Measurements from ENCODE around the gene ATP6AP1.

Gene ATP6AP1

DNA sequence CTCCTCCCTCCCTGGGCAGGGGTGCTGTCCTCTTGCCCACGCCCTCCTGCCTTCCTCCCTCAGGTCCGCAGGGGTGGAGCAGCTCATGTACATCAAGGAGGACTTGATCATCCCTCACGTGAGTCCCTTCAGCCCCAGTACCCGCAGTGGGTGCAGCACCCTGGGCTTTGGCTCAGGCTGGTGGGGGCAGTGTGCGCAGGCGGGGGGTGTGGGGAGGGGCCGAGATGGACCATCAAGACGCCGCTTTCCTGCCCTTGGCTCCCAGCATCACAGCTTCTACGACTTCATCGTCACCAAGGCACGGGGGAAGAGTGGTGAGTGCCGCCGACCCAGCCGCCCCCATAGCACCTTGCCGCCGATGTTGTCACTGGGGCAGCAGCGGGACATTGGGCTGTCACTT is 21.1 kb downstream of the ATP6AP1 start:
- no peak for DNase-seq (ENCODE audit: low read depth)

- no peak for DNase-seq (ENCODE audit: low read depth)
Measured at GRCh38 chrX:154450312-154450711, 21.8 kb downstream of the ATP6AP1 start.

- DNase-seq (ENCODE audit: low read depth): no peak
Measured at GRCh38 chrX:154452823-154453222, 24.3 kb downstream of the ATP6AP1 start.

DNA sequence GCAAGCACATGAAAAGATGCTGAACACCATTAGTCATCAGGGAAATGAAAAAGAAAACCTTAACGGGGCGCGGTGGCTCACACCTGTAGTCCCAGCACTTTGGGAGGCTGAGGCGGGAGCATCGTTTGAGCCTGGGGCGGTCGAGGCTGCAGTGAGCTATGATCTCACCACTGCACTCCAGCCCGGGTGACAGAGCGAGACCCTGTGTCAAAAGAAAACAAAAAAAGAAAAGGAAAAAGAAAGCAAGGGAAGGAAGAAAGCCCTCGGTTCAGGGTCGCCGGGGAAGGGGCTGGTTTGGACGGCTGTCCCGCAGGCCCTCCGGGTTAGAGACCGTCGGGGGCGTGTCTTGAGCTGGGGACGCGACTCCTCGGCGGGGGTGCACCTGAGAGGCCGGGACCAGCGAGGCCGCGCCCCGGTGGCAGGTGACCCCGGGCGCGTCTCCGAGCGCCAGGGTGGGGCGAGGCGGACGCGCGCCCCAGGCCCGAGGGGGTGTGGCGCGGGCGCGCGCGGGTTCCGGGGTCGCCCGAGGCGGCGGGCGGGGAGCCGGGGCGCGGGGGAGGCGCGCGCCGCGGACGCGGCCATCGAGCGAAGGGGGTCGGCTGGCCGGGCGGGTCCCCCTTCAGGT is 29.1 kb downstream of the ATP6AP1 start:
- no peak for DNase-seq (ENCODE audit: low read depth)

DNA sequence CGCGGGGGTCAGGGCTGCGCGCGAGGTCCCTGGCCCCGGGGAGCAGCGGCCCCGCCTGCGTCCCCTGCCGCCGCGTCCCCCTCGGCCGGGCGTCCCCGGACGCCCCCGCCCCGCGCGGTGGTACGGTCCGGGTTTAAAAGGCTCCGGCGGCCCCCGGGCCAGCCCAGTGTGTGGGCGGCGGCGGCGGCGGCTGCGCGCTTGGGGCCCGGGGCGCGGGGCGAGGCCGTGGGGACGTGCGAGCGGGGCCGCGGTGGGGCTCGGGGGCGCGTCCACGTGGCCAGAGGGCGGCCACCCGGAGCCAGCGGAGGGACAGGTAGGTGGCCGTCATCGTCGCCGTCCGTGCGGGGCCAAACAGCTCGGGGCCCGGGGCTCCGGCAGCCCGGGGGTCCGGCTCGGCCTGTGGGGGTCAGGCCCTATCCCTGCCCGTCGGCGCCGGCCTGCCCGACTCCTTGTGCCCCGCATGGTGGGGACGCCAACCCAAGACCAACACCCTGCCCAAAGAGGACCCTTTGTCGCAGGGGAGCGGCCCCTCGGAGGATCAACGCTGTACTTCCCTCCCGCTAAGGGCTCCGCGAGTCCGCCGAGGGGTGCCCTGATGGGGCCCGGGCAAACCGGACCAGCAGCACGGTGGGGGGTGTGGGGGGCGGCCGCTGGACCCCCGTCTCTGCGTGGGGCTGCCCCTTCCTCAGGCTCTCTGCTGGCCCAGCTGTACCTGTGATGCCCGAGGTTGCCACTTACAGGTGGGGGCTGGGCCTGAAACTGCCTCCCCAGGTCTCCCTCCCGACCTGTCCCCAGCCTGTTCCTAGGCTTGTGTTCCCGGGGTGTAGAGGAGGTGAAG is 29.9 kb downstream of the ATP6AP1 start, which contains the start of gene PLXNA3:
TSS of gene PLXNA3 (plus strand) at position 166 of the 838 bp plus-strand sequence. CDS start 1,903 bp downstream, outside the sequence.
- DNase-seq (ENCODE audit: low read depth): no peak

DNA sequence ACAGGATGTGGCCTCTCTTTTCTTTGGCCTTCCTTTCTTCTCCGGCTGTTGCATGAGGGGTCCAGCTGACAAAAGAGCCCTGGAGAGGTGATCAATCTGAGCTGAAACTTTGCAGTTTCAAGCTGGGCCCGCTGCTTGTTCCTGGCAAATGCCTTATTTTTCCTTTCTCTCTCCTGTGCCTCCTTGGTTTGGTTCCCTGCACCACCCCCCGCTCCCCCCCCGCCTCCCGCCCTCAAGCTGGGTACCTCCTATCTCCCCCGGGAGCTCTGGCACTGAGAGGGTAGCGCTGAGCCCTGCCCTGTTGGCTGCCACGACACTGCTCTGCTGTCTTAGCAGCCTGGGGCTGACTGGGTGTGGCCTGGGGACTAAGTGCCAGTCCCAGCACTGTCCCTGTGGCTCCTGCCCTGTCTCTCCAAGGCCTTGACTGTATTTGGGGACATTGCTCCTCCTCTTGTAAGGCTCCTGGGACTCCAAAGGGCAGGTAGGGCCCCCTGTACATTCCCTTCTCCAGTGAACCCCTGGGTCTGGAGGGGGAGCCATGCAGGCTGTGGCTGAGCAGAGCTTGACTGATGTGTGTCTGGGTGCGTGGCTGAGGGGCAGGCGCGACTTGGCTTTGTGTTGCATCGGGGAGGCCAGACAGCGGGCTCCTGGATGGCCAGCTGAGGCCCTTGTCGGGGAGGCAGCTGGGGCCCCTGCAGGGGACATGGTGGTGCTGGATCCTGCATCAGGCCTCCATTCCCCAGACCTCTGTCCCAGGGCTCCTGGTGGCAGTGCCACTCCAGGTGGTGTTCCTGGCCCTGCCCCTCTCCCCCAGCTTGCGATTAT is 30.7 kb downstream of the ATP6AP1 start:
- DNase-seq (ENCODE audit: low read depth): no peak

GRCh38 chrX:154459832-154460231 is 31.4 kb downstream of the ATP6AP1 start:
- no peak for DNase-seq (ENCODE audit: low read depth)

DNA sequence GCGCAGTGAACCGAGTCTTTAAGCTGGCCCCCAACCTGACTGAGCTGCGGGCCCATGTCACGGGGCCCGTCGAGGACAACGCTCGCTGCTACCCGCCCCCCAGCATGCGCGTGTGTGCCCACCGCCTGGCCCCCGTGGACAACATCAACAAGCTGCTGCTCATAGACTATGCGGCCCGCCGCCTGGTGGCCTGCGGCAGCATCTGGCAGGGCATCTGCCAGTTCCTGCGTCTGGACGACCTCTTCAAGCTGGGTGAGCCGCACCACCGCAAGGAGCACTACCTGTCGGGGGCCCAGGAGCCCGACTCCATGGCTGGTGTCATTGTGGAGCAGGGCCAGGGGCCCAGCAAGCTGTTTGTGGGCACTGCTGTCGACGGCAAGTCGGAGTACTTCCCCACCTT is 31.8 kb downstream of the ATP6AP1 start:
- no peak for DNase-seq (ENCODE audit: low read depth)

DNA sequence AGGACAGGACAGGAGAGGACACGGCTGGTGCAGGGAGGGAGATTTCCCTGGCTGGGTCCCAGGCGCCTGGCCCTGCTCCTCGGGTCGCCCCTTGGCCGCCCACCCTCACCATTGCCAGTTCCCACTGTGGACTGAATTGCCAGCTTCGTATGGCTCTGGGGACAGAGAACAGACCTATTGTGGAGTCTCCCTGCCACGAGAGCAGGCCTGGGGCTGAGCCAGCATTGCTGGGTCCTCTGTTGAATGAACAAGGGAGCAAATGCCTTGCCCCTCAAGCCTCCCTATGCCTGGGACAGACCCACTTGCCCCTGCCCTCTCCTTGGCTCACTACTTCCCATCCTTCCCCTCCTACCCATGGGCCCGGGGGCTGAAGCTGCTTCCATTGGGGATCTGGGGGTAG is 33.9 kb downstream of the ATP6AP1 start:
- DNase-seq (ENCODE audit: low read depth): no peak

DNA sequence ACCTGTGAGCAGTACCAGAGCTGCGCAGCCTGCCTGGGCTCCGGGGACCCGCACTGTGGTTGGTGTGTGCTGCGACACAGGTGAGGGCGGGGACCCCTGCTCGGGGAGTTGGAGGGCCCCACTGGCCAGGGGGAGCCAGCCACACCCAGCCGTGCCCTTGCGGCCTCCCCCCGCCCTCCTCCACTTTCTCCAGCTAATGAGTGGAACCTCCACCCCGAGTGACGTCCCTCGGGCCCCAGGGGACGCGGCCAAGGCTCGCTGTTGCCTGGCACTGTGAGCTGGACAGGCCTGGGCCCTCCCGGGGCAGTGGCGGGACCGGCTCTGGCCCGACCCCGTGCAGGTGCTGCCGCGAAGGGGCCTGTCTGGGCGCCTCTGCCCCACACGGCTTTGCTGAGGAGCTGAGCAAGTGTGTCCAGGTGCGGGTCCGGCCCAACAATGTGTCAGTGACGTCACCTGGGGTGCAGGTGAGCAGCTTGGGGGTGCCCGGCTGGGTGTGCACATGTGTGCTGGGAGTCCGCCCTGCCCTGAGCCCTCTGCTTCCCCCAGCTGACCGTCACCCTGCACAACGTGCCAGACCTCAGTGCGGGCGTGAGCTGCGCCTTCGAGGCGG is 35.2 kb downstream of the ATP6AP1 start:
- no peak for DNase-seq (ENCODE audit: low read depth)

- DNase-seq (ENCODE audit: low read depth): no peak
Measured at GRCh38 chrX:154464806-154465365, 36.4 kb downstream of the ATP6AP1 start.

DNA sequence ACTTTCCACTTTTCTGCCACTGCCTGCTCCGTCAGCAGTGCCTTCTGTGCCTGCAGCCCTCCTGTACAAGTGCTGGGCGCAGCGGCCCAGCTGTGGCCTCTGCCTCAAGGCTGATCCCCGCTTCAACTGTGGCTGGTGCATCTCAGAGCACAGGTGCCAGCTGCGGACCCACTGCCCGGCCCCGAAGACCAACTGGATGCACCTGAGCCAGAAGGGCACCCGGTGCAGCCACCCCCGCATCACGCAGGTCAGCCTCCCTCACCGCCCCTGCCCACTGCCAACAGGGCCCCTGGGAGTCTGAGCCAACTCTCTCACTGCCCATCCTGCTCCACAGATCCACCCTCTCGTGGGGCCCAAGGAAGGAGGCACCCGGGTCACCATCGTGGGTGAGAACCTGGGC is 37.1 kb downstream of the ATP6AP1 start:
- no peak for DNase-seq (ENCODE audit: low read depth)

- no peak for DNase-seq (ENCODE audit: low read depth)
Measured at GRCh38 chrX:154466036-154466435, 37.6 kb downstream of the ATP6AP1 start.

GRCh38 chrX:154466907-154467306 is 38.4 kb downstream of the ATP6AP1 start:
- DNase-seq (ENCODE audit: low read depth): no peak

- DNase-seq (ENCODE audit: low read depth): no peak
Measured at GRCh38 chrX:154467556-154467955, 39.1 kb downstream of the ATP6AP1 start.

DNA sequence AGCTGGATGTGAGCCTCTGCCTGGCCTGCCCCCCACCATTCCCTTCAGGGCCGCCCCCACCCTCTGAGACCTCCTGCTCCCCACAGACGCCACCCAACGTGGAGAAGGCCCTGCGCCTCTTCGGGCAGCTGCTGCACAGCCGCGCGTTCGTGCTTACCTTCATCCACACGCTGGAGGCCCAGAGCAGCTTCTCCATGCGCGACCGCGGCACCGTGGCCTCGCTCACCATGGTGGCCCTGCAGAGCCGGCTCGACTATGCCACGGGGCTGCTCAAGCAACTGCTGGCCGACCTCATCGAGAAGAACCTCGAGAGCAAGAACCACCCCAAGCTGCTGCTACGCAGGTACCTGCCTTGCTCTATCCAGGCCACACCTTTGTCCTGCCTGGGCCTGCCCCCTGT is 39.7 kb downstream of the ATP6AP1 start:
- no peak for DNase-seq (ENCODE audit: low read depth)

- DNase-seq (ENCODE audit: low read depth): no peak
Measured at GRCh38 chrX:154469114-154469513, 40.6 kb downstream of the ATP6AP1 start.

DNA sequence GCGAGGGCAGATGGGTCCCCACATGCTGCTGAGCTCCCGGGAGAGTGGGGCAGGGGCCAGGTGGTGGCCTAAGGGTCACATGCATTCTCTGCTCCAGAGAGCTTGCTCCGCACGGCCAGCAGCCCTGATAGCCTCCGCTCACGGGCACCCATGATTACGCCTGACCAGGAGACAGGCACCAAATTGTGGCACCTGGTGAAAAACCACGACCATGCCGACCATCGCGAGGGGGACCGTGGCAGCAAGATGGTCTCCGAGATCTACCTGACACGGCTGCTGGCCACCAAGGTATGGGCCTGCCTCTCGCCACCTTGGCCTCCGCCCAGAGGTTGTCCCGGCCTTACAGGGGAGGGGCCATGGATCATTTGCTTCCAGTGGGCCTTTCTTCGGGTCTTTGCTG is 41.4 kb downstream of the ATP6AP1 start:
- no peak for DNase-seq (ENCODE audit: low read depth)

- no peak for DNase-seq (ENCODE audit: low read depth)
Measured at GRCh38 chrX:154470434-154470833, 42.0 kb downstream of the ATP6AP1 start.

GRCh38 chrX:154470914-154471568 is 42.6 kb downstream of the ATP6AP1 start:
- no peak for DNase-seq (ENCODE audit: low read depth)

Data from HS-5 (cell line).